Cardiac muscle cell (in vitro differentiated cells and primary cell): Measurements from ENCODE around the gene STAP2. TPM values are rescaled to one million over a fixed set of nuclear protein-coding genes. Genes with fewer than 3 reads are reported as not detected.
A peak's percentile ranks its signal among the peaks of the same experiment; 100 is the strongest.

Experiments
- DNase-seq, 2 donors: peaks; one replicate each; pipeline versions ENCODE4 v3.0.0 to v3.0.0-alpha.2; 2010 to 2017; ENCODE audit warnings: low read depth in 1 of 2, low spot score in 1 of 2
- H3K27ac ChIP-seq: fragments of 200-600 bp; sonication (generic); 2 replicates; pipeline ENCODE4 v1.5.1; 2016
- H3K27me3 ChIP-seq: fragments of 200-600 bp; sonication (generic); 2 replicates; pipeline ENCODE4 v1.6.0; 2016; ENCODE audit warnings: control low read depth
- H3K36me3 ChIP-seq: fragments of 200-600 bp; sonication (generic); 2 replicates; pipeline ENCODE4 v1.5.1; 2016; ENCODE audit warnings: control low read depth
- H3K4me1 ChIP-seq: fragments of 200-600 bp; sonication (generic); 2 replicates; pipeline ENCODE4 v1.8.1; 2017; ENCODE audit warnings: low read depth, mild to moderate bottlenecking, mixed run types
- H3K4me3 ChIP-seq: fragments of 200-600 bp; sonication (generic); 2 replicates; pipeline ENCODE4 v1.5.1; 2016; ENCODE audit warnings: mild to moderate bottlenecking
- H3K9me3 ChIP-seq: fragments of 200-600 bp; sonication (generic); 2 replicates; pipeline ENCODE4 v1.5.1; 2017; ENCODE audit warnings: low read depth, mild to moderate bottlenecking, control low read depth
- polyA plus RNA-seq: library from polyadenylated mRNA; unstranded; fragments of >200 nt; fragmentation: Nextera tagmentation; extraction: Ambion mirVana; gene quantifications from 2 replicates; pipeline ENCODE4 v1.2.1, GENCODE V29; 2016
- total RNA-seq: library from RNA; depleted of rRNA; stranded (reverse); fragments of >200 nt; gene quantifications from 2 replicates; pipeline ENCODE4 v1.2.3, GENCODE V29; 2016
- TF ChIP-seq, protein P1 (sequence below): IDR thresholded peaks from 2 replicates; pipeline ENCODE4 v1.5.1; 2012; ENCODE audit warnings: low read depth, mild to moderate bottlenecking, low read length

Gene STAP2
- total and polyA plus RNA-seq, 2 experiments from 2014 or later = 12.3 to 20.3 TPM

DNA sequence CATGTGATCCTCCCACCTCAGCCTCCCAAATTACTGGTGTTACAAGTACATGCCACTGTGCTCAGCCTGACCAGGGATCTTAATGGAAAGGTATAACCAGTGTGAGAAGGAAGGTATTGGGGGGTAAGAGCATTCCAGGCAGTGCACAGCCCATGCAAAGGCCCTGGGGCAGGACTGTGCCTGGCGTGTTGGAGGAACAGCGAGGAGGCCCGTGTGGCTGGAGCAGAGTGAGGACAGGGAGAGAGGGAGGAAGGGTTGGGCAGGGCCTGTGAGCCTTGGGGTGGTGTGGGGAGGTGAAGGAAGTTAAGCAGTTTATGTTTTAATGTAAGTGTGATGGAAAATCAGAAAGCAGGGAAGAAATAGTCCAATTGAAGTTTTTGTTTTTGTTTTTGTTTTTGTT is 38.0 kb downstream of the STAP2 start:
- DNase-seq = no peak
- no peaks in the 10 kb centered on the region for H3K36me3 ChIP-seq
- H3K9me3 ChIP-seq = no peaks in the 10 kb centered on the region
- no peak overlapping the region for H3K27ac ChIP-seq
- H3K4me1 ChIP-seq = peaks cover 6% of the 10 kb centered on the region
- no peak overlapping the region for H3K4me3 ChIP-seq
- H3K27me3 ChIP-seq = no peaks in the 10 kb centered on the region
- TF ChIP-seq, protein P1, sequence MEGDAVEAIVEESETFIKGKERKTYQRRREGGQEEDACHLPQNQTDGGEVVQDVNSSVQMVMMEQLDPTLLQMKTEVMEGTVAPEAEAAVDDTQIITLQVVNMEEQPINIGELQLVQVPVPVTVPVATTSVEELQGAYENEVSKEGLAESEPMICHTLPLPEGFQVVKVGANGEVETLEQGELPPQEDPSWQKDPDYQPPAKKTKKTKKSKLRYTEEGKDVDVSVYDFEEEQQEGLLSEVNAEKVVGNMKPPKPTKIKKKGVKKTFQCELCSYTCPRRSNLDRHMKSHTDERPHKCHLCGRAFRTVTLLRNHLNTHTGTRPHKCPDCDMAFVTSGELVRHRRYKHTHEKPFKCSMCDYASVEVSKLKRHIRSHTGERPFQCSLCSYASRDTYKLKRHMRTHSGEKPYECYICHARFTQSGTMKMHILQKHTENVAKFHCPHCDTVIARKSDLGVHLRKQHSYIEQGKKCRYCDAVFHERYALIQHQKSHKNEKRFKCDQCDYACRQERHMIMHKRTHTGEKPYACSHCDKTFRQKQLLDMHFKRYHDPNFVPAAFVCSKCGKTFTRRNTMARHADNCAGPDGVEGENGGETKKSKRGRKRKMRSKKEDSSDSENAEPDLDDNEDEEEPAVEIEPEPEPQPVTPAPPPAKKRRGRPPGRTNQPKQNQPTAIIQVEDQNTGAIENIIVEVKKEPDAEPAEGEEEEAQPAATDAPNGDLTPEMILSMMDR = no peak

DNA sequence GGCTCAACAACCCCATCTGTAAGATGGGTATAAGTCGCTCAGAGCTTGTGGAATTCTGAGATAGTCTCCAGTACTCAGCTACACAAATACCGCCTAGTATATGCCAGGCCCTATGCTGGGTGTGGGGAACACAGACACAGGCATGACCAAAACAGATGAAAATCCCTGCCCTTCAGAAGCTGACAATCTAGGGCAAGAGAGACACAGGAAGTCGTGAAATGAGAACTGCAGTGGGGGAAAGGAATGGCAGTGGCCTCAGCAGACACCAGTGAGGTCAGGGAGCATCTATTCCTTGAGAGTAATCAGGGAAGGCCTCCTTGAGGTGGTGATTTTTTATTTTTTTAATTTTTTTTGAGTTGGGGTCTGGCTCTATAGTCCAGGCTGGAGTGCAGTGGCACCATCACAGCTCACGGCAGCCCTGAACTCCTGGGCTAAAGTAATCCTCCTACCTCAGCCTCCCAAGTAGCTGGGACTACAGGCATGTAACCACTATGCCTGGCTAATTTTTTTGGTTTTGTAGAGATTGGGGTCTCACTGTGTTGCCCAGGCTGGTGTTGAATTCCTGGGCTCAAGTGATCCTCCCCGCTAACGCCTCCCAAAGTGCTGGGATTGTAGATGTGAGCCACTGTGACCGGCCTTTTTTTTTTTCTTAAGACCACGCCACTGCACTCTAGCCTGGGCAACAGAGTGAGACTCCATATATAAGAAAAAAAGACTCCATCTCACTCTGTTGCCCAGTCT is 39.6 kb downstream of the STAP2 start:
- Histone ChIP-seq H3K4me1 (peaks cover 6% of the 10 kb centered on the region), H3K36me3 (no peaks in the 10 kb centered on the region), H3K9me3 (no peaks in the 10 kb centered on the region), H3K27ac (no peak overlapping the region), H3K27me3 (no peaks in the 10 kb centered on the region), H3K4me3 (no peak overlapping the region)
- DNase-seq = no peak
- TF ChIP-seq, protein P1 = no peak

DNA sequence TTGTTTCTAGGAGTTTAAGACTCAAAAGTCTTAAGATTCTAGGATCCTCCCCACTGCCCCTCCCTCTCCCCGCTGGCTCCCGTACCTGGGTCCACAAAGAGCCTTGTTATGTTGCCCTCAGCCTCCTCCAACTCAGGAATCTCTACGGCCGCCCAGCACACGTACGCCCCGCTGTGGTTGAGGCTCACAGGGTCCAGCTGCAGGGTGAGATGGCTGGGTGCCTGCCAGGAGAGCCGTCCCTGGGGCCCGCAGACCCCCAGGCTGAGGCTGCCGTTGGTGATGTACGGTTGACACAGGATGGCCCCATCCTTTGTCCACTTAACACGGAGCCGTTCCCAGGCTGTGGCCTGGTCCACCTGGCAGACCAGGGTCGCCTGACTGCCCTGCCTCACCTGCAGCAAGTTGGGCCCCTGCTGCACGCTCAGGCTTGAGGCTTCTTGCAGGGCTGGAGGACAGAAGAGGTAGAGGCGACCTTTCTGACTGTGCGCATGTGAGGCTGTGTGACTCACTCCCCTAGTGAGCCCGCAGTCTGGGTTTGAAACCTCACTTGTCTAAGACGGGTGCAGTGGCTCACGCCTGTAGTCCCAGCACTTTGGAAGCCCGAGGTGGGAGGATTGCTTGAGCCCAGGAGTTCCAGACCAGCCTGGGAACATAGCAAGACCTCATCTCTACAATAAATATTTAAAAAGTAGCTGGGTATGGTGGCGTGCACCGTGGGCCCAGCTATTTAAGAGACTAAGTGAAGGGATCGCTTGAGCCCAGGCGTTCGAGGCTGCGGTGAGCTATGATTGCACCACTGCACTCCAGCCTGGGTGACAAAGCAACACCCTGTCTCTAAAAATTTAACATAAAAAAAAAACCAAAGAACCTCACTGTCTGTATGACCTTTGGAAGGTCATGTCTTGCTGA is 40.5 kb downstream of the STAP2 start:
- TF ChIP-seq, protein P1 = no peak
- H3K9me3 ChIP-seq = no peaks in the 10 kb centered on the region
- no peak overlapping the region for H3K27ac ChIP-seq
- H3K27me3 ChIP-seq = no peaks in the 10 kb centered on the region
- DNase-seq = no peak
- H3K4me3 ChIP-seq = no peak overlapping the region
- peaks cover 6% of the 10 kb centered on the region for H3K4me1 ChIP-seq
- H3K36me3 ChIP-seq = no peaks in the 10 kb centered on the region

DNA sequence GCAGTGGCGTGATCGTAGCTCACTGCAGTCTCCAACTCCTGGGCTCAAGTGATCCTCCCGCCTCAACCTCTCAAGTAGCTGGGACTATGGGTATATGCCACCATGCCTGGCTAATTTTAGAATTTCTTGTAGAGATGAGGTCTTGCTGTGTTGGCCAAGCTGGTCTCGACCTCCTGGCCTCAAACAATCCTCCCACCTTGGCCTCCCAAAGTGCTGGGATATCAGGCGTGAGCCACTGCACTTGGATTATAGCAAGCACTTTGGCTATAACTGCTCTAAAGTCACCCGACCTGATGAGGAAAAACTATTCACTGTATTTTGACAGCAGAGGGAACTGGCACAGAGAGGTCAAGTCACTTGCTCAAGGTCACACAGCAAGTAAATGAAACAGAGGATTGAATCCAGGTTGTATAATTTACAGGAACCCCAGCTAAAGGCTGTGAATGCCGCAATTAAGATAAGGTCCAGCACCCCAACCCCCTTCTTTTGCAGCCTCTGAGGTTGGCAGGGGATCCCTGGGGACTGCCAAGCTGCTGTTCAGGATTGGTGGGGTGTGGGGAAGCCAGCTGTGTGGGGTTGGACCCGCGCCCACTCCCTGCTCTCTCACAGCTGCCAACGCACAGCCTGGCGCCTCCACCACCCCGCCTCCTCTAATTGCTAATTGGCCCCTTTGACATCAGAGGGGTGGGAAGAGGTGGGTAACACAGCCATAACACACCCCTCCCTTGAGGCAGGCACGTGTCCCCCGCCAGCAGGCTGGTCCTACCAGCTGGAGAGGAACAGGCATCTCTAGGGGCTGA is 42.5 kb downstream of the STAP2 start:
- H3K27ac ChIP-seq = no peak overlapping the region
- H3K4me1 ChIP-seq = peaks cover 6% of the 10 kb centered on the region
- peak in 1 of 2 donors; percentile 45 for DNase-seq
- TF ChIP-seq, protein P1 = no peak
- no peak overlapping the region for H3K4me3 ChIP-seq
- no peaks in the 10 kb centered on the region for H3K27me3 ChIP-seq
- H3K9me3 ChIP-seq = no peaks in the 10 kb centered on the region
- H3K36me3 ChIP-seq = no peaks in the 10 kb centered on the region

DNA sequence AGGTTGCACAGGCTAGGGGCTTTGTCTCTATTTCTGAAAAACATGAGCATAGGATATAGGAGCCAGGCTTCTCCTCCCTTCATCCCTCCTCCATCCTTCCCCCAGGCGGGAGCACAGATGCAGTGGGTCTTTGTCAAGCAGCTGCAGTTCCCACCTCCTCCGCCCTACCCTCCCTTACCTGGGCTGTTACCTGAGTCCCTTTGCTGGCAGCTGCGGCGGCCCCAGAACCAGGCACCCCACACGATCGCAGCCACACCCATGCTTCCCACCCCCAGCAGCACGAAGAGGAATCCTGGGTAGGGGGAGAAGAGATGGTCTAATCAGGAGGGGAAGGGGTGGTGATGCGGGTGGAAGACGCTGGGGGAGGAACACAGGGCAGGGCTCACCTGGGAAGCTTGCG is 44.2 kb downstream of the STAP2 start:
- H3K27me3 ChIP-seq = no peaks in the 10 kb centered on the region
- H3K4me1 ChIP-seq = peaks cover 6% of the 10 kb centered on the region
- no peaks in the 10 kb centered on the region for H3K36me3 ChIP-seq
- no peak overlapping the region for H3K27ac ChIP-seq
- TF ChIP-seq, protein P1 = no peak
- no peaks in the 10 kb centered on the region for H3K9me3 ChIP-seq
- no peak overlapping the region for H3K4me3 ChIP-seq
- DNase-seq = no peak
